ENCODE results near the gene CDK11B.

The CDK11B gene

GRCh38 chr1:1594602-1595260, 64.1 kb downstream of the CDK11B start:
- Histone ChIP-seq H3K79me2 (ENCODE audit: control insufficient read depth, low read length) (no peaks in the 10 kb centered on the region), H3F3A (ENCODE audit: control insufficient read depth, insufficient read depth) (no peaks in the 10 kb centered on the region), H3K4me1 (ENCODE audit: control insufficient read depth, low read length) (peaks cover 14% of the 10 kb centered on the region), H3K9me2 (replicated peaks; ENCODE audit: control insufficient read depth, low read length) (no peaks in the 10 kb centered on the region), H3K4me3 (ENCODE audit: low read length) (no peak overlapping the region), H3K27me3 (ENCODE audit: control insufficient read depth, low read length) (peaks cover 24% of the 10 kb centered on the region), H3K4me2 (ENCODE audit: low read length) (no peak overlapping the region), H3K27ac (ENCODE audit: low read depth, low read length) (no peak overlapping the region), H3K36me3 (ENCODE audit: control insufficient read depth, low read length) (no peaks in the 10 kb centered on the region), H4K20me1 (ENCODE audit: control insufficient read depth, insufficient read depth, low read depth, low read length) (0 out of 2 replicates have a peak, but pooled peaks cover 3% of the 10 kb centered on the region), H3K9me3 (ENCODE audit: control insufficient read depth, insufficient read depth, low read length) (no peaks in the 10 kb centered on the region)
- TF ChIP-seq CTCF (IDR thresholded peaks at IDR 0.05; ENCODE audit: low read depth, low read length, poor library complexity, severe bottlenecking) (no peak), EZH2phosphoT487 (IDR thresholded peaks at IDR 0.05; ENCODE audit: borderline replicate concordance, low read length) (no peak)

- Histone ChIP-seq H3K9me2 (replicated peaks; ENCODE audit: control insufficient read depth, low read length) (no peaks in the 10 kb centered on the region), H3K4me1 (ENCODE audit: control insufficient read depth, low read length) (peaks cover 19% of the 10 kb centered on the region), H3K27me3 (ENCODE audit: control insufficient read depth, low read length) (peaks cover 21% of the 10 kb centered on the region), H3F3A (ENCODE audit: control insufficient read depth, insufficient read depth) (no peaks in the 10 kb centered on the region), H3K79me2 (ENCODE audit: control insufficient read depth, low read length) (no peaks in the 10 kb centered on the region), H3K4me3 (ENCODE audit: low read length) (no peak overlapping the region), H3K9me3 (ENCODE audit: control insufficient read depth, insufficient read depth, low read length) (no peaks in the 10 kb centered on the region), H3K27ac (ENCODE audit: low read depth, low read length) (no peak overlapping the region), H4K20me1 (ENCODE audit: control insufficient read depth, insufficient read depth, low read depth, low read length) (0 out of 2 replicates have a peak, but pooled peaks cover 3% of the 10 kb centered on the region), H3K36me3 (ENCODE audit: control insufficient read depth, low read length) (no peaks in the 10 kb centered on the region), H3K4me2 (ENCODE audit: low read length) (no peak overlapping the region)
- TF ChIP-seq CTCF (IDR thresholded peaks at IDR 0.05; ENCODE audit: low read depth, low read length, poor library complexity, severe bottlenecking) (no peak), EZH2phosphoT487 (IDR thresholded peaks at IDR 0.05; ENCODE audit: borderline replicate concordance, low read length) (no peak)
Measured at GRCh38 chr1:1593834-1594601, 64.8 kb downstream of the CDK11B start.

GRCh38 chr1:1591452-1591851, 67.4 kb downstream of the CDK11B start:
- Histone ChIP-seq H3K4me3 (ENCODE audit: low read length) (no peak overlapping the region), H3K9me2 (replicated peaks; ENCODE audit: control insufficient read depth, low read length) (no peaks in the 10 kb centered on the region), H3F3A (ENCODE audit: control insufficient read depth, insufficient read depth) (no peaks in the 10 kb centered on the region), H4K20me1 (ENCODE audit: control insufficient read depth, insufficient read depth, low read depth, low read length) (no peaks in the 10 kb centered on the region), H3K4me2 (ENCODE audit: low read length) (0 out of 2 replicates have a peak overlapping the region, but pooled peaks have one; percentile 19), H3K9me3 (ENCODE audit: control insufficient read depth, insufficient read depth, low read length) (no peaks in the 10 kb centered on the region), H3K27me3 (ENCODE audit: control insufficient read depth, low read length) (peaks cover 6% of the 10 kb centered on the region), H3K4me1 (ENCODE audit: control insufficient read depth, low read length) (peaks cover 11% of the 10 kb centered on the region), H3K36me3 (ENCODE audit: control insufficient read depth, low read length) (no peaks in the 10 kb centered on the region), H3K27ac (ENCODE audit: low read depth, low read length) (no peak overlapping the region), H3K79me2 (ENCODE audit: control insufficient read depth, low read length) (no peaks in the 10 kb centered on the region)
- TF ChIP-seq EZH2phosphoT487 (IDR thresholded peaks at IDR 0.05; ENCODE audit: borderline replicate concordance, low read length) (no peak), CTCF (IDR thresholded peaks at IDR 0.05; ENCODE audit: low read depth, low read length, poor library complexity, severe bottlenecking) (no peak)

All from DOHH2 (cell line).